Fibroblast of mammary gland (primary cell): ENCODE measurements around the gene STX10.

Experiments
- DNase-seq: peaks from one replicate; pipeline ENCODE4 v3.0.0-alpha.2; 2010; ENCODE audit warnings: low read depth
- H3K4me3 ChIP-seq: 2 replicates; pipeline ENCODE4 v1.5.1; 2011; ENCODE audit warnings: low read depth, mild to moderate bottlenecking, low read length, moderate library complexity; ENCODE audit not compliant: control insufficient read depth
- TF ChIP-seq, protein P1 (sequence below): conservative IDR thresholded peaks from 2 replicates; pipeline ENCODE4 v1.5.1; 2011; ENCODE audit warnings: low read depth, low read length, inconsistent platforms; ENCODE audit not compliant: control insufficient read depth, insufficient read depth

The STX10 gene

DNA sequence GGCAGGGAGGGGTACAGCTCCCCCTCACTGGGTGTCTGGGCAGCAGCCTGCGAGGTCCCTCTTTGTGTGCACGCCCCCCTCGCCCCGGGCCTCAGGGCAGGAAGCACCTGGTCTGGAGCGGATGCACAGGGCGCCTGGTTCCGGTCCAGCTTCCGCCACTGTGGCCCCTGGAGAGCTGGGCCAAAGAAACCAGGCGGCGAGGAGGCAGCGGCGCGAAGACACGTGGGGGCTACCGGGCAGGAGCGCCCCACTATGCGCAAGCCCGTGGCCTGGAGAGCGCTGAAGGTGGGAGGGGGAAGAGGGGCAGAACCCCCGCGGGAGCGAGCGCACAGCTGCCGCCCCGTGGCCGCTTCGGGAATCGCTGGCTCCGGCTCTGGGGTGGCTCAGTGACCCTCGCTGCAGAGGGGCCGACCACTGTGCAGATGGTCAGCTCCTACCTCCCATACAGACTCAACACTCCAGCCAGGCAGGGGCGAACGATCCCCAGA, 45.8 kb downstream of the STX10 start:
- TF ChIP-seq, protein P1, sequence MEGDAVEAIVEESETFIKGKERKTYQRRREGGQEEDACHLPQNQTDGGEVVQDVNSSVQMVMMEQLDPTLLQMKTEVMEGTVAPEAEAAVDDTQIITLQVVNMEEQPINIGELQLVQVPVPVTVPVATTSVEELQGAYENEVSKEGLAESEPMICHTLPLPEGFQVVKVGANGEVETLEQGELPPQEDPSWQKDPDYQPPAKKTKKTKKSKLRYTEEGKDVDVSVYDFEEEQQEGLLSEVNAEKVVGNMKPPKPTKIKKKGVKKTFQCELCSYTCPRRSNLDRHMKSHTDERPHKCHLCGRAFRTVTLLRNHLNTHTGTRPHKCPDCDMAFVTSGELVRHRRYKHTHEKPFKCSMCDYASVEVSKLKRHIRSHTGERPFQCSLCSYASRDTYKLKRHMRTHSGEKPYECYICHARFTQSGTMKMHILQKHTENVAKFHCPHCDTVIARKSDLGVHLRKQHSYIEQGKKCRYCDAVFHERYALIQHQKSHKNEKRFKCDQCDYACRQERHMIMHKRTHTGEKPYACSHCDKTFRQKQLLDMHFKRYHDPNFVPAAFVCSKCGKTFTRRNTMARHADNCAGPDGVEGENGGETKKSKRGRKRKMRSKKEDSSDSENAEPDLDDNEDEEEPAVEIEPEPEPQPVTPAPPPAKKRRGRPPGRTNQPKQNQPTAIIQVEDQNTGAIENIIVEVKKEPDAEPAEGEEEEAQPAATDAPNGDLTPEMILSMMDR: peak; percentile 57
- H3K4me3 ChIP-seq: no peak overlapping the region
- no peak for DNase-seq

GRCh38 chr19:13103581-13104359, 46.4 kb downstream of the STX10 start:
- H3K4me3 ChIP-seq: no peak overlapping the region
- no peak for DNase-seq
- TF ChIP-seq, protein P1: no peak

- no peak for DNase-seq
- TF ChIP-seq, protein P1: no peak
- H3K4me3 ChIP-seq: peak within 1 kb of the TSS; percentile 6
Measured at GRCh38 chr19:13102666-13103580, 47.3 kb downstream of the STX10 start, which contains the start of gene LYL1. Gene LYL1 (minus strand): TSS chr19:13102858. CDS start chr19:13101171, 1,687 bp downstream.

- peak; percentile 51 for DNase-seq
- peak overlapping the region; percentile 6 for H3K4me3 ChIP-seq
- TF ChIP-seq, protein P1: no peak
Measured at GRCh38 chr19:13102416-13102665, 47.8 kb downstream of the STX10 start.

DNA sequence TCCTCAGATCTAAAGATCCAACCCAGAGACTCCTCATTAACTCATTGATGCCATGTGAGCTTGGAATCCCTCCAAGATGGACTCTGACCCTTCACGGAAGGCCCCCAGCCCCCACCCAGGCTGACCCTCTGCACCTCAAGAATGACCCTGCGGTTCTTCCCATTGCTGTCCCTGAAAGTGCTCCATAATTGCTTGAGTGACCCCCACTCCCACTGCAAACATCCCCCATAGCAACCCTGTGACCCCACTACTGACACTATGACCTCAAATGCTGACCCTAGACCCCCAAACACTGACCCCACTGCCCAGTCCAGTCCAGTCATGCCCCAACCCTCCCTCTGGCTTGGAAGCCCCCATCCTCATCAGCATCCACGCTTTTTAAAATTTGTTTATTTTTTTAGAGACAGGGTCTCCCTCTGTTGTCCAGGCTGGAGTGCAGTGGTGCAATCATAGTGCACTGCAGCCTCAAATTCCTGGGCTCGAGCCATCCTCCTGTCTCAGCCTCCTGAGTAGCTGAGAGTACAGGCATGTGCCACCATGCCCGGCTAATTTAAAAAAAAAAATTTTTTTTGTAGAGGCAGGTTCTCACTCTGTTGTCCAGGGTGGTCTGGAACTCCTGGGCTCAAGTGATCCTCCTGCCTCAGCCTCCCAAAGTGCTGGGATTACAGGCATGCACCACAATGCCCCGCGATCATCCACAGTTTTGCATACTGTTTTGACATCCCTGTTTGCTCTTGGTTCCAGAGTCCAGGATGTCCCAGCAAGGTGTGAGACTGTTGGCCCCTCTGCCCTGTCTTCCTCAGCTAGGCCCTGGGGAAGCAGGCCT, 48.4 kb downstream of the STX10 start:
- no peak for DNase-seq
- TF ChIP-seq, protein P1: no peak
- no peak overlapping the region for H3K4me3 ChIP-seq
